ENCODE data around the gene IFNE.
A peak's percentile ranks its signal among the peaks of the same experiment; 100 is the strongest.
"Not testable (repeated sequence)": the region's sequence is repeated elsewhere in the genome, so short reads cannot be mapped to it uniquely, and the experiment has no call there.

Gene IFNE

DNA sequence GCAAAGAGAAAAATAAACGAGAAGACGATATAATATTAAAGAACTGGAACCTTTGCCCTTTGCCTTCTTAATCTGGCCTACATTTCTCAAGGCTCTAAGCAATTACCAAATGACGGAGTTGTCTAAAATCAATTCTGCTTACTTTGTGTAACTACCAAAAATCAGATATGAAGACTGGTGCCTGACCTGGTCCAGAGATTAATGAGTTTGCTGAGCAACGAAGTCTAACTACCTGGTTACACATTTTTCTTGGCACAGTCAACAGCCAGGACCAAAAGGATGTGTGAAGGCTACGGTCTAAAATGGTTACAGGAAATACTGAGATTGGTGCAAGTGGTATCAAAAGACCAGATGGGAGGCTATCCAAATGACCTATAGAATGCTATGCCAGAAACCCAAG is 17.8 kb upstream of the IFNE start:
- no peak for DNase-seq (ENCODE audit: low read depth in 1 of 2, low spot score in 1 of 2)

DNA sequence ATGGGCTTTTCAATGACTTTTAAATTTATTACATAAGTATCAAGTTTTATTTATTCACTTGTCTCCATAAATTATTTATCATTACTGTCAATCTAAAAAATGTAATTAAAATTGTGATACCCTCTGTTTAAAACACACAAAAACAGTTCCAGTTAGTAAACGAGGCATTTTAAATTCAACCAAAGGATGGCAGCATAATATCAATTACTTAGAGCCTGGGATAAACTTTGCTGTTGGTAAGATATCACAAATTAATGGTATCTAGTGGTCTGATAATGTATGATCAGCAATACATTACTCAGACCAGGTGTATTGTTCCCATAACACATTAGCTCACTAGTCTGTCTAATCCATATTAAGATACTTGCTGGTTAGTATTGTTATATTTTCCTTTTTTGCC is 9.6 kb upstream of the IFNE start:
- no peak for DNase-seq (ENCODE audit: low read depth in 1 of 2, low spot score in 1 of 2)

DNA sequence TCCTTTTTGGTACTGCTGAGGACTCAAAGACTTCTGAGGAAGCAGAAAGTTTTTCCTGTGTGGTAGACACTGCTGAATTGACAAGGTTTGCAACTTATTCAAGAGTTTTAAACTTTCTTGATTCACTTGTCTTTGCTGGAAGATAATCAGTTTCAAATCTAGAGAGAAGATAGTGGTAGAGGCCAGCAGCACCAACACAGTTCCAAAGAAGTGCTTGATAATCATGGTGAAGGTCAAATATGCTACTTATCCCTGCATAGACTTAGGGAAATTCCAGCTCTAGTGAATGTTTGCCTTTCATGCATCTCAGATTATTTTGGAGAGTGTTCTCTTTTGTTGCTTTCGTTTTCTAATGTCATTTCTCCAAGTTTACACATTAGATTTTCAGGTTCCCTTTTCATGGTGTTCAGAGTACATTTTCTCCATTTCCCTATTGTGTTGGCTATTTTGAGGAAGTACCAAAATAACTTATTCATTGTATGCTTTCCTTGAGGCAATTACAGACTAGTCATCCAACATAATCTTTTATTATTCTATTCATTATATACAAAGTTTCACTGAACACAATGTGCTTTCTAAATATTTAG is 550 bp downstream of the IFNE start:
- DNase-seq (ENCODE audit: low read depth in 1 of 2, low spot score in 1 of 2), result no peak

DNA sequence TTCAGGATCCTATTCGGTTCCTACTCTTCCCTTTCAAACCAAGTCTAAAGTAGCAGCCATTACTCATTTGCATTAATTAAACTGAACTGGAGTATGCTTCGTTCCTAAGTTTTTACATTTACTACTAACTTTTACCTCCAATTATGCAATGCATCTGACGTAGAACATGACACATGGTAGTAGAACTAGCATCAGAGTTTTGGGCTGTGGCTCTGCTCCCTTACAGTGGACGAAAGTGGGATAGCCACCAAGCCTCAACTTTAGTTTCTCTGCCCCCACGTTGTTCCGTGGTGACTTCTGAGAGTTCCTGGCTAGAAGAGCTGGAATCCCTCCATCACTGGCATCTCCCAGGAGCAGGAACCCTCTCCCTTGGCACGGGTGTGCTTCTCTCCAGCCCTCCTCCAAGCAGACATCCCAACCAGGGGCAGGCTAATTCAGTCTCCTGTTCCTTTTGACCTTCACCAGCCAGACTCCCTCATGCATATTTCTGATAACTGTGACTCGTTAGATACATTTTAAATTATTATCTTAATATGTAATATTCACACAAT is 2.9 kb downstream of the IFNE start:
- no peak for DNase-seq (ENCODE audit: low read depth in 1 of 2, low spot score in 1 of 2)

DNA sequence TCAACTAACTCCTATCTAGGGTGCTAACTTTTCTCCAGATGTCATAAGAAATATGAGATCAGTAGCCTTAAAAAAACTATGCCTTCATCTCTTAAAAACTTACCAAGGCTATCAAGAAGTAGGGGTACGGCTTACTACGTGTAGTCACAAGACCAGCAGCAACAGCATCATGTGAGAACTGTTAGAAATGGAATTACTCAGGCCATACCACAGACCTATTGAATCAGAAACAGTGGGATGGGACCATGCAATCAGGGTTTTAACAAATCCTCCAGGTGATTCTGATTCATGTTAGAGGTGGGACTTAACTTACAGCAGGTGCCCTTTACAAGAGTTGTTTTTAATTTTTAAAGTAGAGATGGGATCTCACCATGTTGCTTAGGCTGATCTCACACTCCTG is 4.6 kb downstream of the IFNE start:
- DNase-seq (ENCODE audit: low read depth in 1 of 2, low spot score in 1 of 2), result no peak

DNA sequence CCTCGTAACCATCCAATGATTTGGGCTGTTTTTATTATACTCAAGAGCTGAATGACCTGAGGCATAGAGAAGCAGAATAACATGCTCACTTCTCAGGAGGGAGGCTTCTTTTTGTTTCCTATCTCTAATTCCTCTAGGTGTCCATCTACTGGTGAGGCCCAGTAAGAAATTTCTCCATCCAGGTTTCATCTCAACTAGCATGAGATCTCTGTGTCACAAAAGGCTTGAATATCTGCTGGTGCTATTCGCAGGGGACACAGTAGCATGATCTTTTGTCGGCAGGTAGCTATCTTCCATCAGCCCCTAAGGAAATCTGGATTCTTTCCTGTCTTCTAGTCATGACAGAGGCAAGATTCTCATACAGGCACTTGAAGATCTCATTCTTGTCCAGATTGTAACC is 8.9 kb downstream of the IFNE start:
- no peak for DNase-seq (ENCODE audit: low read depth in 1 of 2, low spot score in 1 of 2)

DNA sequence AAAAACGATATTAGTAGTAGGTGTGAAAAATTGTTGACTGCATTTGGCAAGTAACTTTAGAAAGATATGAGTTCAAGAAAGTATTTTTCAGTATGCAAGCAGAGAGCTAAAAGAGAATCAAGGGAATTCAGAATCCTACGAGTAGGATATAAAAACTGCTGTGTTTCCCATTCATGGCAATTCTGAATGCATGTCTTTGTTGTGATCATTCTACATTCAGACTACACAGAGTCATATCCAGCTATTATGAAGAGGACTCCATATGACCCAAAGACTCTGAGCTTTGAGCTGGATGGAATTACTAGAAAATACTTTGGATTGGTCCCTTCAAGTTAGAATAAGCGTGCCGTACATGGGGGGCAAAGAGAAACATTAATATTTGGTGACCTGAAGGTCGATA is 12.0 kb downstream of the IFNE start:
- DNase-seq (ENCODE audit: low read depth in 1 of 2, low spot score in 1 of 2), result no peak

DNA sequence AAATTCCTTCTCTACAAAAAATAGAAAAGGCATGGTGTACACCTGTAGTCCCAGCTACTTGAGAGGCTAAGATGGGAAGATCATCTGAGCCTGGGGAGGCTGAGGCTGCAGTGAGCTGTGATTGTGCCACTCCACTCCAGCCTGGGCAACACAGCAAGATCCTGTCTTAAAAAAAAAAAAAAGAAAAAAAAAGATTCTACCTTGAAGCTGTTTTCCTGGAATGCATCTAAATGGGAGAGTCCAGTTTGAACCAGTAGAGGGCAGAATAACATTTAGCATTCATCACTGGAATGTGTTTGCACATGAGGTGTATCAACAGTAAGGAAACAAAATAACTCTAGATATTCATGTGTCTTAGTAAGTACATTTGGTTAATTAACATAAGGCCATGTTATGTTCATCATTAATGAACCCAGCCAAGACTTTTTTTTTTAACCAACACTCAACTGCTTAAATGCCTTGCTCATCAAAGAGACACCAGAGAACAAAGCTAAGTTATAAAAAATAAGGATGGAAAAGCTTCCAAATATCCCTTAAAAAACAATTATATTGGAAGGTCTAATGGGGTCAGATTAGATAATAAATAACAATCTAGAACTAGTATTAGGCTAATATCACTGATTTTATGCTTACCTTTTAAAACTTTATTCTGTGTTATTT is 16.1 kb downstream of the IFNE start:
- DNase-seq (ENCODE audit: low read depth in 1 of 2, low spot score in 1 of 2), result no peak

DNA sequence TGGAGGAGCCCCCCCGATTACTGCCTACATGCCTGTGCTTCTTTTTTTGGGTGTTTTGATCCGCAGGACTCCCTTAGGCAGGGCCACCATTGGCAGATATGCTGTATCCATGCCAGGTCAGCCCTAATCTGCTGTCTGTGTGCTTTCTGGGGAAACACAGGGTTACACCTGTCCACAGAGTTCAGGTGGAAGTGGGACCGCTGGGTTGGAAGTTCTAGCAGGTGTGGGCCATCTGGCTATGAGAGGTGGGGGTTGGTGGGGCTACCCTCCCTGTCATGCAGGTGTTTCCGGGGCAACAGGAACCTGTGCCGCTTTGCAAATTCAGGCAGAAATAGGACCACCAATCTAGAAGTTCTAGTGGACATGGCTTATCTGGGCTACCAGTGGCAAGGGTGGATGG is 17.0 kb downstream of the IFNE start:
- DNase-seq (ENCODE audit: low read depth in 1 of 2, low spot score in 1 of 2), result no peak

DNA sequence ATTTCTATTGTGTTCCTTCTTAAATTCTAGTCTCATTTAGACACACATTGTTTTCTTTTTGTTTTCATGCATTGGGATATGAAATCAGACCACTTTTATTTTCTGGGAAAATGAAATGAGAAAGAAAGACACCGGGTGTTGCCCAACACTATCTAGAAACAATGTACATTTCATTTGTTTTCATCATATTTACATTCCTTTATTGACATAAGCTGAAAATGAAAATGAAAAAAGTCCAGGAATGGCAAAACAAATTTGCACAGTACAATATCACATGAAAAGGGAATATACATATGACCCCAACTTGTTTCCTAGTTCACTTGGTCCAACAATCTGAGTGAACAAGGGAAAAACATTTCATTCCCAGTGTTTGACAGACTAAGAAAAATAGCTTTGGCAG is 20.7 kb downstream of the IFNE start:
- no peak for DNase-seq (ENCODE audit: low read depth in 1 of 2, low spot score in 1 of 2)

DNA sequence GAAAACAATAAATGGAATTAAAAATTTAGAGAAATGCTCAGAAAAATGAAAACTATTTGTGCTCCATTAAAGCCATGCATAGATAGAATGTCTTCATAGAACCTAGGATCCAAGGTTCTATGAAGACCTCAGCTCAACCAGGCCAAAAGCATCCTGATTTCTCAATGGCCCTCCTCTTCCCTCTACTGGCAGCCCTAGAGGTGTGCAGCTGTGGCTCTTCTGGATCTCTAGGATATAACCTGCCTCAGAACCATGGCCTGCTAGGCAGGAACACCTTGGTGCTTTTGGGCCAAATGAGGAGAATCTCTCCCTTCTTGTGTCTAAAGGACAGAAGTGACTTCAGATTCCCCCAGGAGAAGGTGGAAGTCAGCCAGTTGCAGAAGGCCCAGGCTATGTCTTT is 26.8 kb downstream of the IFNE start:
- no peak for DNase-seq (ENCODE audit: low read depth in 1 of 2, low spot score in 1 of 2)

DNA sequence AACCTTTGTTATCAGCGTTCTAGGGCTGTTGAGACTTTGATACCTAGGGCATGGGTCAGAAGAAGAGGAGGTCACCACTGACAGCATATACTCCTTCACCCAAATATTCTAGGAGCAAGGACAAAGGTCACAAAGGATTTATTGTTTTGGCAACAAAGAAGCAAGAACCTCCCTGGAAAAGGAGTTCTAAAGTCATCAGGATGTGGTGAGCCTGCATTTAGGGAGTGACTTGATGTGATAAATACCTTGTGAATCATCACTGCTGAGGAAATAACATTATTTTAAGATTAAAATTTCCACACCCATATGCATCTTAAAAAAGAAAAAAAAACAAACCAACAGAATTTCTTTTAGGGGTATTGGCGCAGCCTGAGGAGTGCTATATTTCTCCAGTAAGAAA is 28.0 kb downstream of the IFNE start:
- DNase-seq (ENCODE audit: low read depth in 1 of 2, low spot score in 1 of 2), result no peak

DNA sequence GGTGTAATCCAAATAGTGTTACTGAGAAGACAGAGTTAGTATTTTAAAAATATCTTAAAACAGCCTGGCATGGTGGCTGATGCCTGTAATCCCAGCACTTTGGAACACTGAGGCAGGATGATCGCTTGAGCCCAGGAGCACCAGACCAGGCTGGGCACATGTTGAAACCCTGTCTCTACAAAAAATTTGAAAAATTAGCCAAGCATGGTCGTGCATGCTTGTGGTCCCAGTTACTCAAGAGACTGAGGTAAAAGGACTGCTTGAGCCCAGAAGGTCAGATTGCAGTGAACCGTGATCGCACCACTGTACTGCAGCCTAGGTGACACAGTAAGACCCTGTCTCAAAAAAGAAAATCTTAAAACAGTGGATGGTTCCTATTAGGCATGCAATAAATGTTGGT is 29.4 kb downstream of the IFNE start:
- no peak for DNase-seq (ENCODE audit: low read depth in 1 of 2, low spot score in 1 of 2)

DNA sequence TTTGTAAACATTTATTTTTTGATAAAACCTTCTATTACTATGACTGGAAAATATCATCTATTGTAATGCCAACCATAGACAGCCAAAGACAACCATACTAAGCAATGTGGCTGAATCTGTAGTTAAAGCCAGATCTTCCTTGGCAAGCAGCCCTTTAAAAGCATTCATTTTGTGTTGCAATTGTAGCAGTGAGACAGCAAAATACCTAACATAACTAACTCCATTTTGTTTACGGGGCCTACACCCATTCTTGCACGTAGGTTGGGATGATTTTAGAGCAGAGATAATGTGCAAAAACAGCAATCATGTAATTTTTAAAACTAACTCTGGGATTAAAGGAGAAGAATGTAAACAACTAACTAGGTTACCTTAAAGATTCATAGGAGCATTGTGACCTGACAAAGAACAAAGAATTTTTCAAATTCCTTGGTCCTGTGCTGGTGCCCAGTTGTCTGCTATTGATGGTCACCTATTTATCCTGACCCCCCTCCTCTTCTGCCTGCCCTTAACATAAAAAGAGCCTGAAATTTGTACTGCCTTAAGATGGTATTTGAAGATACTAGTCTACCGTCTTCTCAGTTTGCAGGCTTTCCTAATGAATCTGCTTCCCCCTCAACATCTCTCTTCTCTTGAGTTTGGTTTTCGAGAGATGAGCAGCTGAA is 31.2 kb downstream of the IFNE start:
- DNase-seq (ENCODE audit: low read depth in 1 of 2, low spot score in 1 of 2), result no peak

DNA sequence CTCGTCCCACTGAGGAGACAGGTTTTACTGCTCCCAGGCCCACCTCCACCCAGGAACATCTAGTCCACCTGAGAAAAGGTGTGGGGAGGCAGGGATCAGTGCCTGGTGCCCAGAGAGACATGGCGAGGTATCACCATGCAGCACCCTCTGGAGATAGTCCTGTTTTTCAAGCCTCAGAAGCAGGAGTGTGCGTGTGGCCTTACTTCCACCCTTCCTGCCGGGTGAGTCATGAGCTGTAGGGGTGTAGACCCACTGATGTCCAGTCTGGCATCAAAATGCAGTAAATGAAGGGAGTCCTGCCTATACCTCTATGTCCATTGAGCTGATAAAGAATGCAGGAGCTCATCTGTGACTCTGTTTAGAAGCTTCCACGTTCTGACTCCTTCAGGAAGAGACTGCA is 32.8 kb downstream of the IFNE start:
- not testable (repeated sequence) for DNase-seq (ENCODE audit: low read depth in 1 of 2, low spot score in 1 of 2)

DNA sequence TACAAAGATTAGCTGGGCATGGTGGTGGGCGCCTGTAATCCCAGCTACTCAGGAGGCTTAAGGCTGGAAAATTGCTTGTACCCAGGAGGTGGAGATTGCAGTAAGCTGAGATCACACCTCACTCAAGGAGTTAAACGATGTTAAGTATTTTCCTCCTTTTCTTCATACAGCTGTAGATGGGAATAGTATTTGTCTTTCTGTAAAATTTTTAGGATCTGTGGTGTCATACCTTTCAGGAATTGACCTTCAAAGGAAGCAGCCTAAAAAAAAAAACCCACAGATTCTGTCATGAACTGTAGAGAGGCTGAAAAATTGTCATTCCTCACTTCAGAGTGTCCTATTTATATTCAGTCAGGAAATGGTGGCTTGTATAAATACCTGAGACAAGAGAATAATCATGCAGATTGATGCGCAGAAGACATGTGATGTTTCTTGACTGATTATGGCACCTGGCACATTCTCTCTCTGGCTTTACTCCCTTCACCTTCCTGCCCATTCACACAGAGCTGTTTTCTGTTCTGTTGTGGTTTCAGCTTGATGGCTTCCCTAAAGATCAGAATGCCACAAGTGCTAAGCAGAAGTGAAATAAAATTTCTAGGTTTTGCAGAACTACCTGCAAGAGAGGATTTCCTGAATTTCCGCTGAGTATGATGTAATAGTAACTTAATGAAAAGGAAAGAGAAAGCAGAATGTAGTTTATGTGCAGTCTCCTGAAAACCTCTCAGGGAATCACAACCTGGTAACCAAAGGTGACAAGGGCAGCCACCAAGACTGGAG is 38.1 kb downstream of the IFNE start:
- DNase-seq (ENCODE audit: low read depth in 1 of 2, low spot score in 1 of 2), result no peak

DNA sequence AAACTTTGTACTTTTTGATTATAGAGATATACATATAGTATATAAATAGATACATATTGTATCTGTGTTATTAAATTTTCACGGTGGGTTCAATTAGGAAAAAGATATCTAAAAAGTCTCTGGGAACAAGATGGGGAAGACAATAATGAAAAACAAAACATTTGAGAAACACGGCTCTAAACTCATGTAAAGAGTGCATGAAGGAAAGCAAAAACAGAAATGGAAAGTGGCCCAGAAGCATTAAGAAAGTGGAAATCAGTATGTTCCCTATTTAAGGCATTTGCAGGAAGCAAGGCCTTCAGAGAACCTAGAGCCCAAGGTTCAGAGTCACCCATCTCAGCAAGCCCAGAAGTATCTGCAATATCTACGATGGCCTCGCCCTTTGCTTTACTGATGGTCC is 42.0 kb downstream of the IFNE start, which contains the start of gene IFNA1:
IFNA1 (plus strand) TSS at position 301 of the 400 bp plus-strand sequence; CDS start at position 370, 69 bp downstream.
- no peak for DNase-seq (ENCODE audit: low read depth in 1 of 2, low spot score in 1 of 2)

DNA sequence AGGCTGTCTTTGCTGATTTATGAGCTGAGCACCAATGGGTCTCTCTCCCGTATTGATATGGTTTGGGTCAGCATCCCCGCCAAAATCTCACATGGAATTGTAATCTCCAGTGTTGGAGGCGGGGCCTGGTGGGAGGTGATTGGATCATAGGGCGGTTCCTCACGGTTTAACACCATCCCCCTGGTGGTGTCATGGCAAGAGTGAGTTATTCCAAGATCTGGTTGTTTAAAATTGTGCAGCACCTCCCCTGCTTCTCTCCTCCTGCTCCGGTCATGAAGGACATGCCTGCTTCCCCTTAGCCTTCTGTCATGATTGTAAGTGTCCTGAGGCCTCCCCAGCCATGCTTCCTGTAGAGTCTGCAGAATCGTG is 47.1 kb downstream of the IFNE start:
- DNase-seq (ENCODE audit: low read depth in 1 of 2, low spot score in 1 of 2), result not testable (repeated sequence)

DNA sequence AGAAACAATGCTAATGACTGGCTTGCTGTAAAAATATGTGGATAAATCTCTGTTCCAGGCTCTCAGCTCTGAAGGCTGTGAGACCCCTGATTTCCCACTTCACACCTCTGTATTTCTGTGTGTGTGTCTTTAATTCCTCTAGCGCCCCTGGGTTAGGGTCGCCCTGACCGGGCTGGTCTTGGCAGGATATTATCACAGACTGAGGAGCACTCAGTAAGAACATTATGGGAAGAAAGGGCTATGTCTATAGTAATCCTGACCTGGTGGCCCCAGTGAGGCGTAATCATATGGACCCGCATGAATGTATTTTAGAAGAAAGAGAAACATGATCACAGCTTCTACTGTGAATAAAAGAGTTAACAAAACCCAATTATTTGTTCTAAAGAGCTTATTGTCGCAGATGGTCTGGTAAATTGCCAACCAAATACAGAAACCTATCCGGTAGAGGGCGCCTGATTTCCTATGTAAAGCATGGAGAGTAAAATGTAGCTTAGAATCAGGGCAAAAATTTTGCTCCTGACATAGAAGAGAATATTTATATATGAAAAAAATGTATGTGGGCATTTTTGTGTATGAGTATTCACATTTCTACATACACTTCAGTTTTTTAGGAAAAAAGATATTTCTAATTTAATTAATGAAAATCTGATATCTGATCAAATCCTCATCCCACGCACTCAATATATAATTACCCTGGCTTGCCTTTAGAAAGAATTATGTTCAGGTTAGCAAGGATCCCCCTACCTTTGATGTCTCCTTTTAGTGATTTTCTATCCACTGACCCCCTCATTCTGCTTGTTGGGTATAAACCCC is 47.7 kb downstream of the IFNE start:
- DNase-seq (ENCODE audit: low read depth in 1 of 2, low spot score in 1 of 2), result peak in 1 of 2 donors; percentile 2

DNA sequence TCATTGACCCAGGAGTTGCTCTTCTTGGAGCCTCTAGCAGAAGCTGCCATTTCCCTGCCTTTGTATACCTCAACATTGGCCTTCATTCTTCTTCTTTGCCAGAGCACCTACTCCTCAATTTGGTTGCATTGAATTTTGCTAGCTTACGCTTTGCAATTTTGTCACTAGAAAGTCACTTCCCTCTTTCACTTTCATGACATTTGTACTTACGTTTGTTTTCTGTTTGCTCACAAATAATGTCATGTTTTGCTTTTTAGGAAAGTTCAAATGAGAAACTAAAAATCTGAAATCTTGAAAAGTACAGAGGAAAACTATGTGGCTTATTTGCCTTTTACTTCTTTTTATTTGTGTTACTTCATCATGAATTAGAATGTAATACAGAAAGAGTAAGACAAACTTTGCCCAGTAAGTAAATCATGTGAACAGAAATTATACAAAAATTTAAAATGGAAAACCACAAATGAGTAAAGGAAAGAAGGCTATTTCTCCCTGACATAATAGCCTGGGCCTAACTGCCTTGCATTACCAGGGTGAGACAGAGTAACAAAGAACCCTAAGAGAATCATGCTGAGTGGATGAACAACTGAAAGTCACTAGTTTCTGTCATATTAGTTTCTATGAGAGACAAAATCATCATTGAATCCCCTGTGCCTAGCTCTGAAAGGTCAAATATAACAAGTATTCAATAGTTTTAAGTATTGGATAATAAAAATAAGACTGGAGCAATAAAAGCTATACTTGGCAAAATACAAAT is 49.3 kb downstream of the IFNE start:
- no peak for DNase-seq (ENCODE audit: low read depth in 1 of 2, low spot score in 1 of 2)
